Measurements from ENCODE around the gene ITGAD. TPM values are rescaled to one million over a fixed set of nuclear protein-coding genes. Genes with fewer than 3 reads are reported as not detected.

ITGAD gene
- total RNA-seq, 4 donors from 2014 or later = 0.19 TPM; not detected in 3

DNA sequence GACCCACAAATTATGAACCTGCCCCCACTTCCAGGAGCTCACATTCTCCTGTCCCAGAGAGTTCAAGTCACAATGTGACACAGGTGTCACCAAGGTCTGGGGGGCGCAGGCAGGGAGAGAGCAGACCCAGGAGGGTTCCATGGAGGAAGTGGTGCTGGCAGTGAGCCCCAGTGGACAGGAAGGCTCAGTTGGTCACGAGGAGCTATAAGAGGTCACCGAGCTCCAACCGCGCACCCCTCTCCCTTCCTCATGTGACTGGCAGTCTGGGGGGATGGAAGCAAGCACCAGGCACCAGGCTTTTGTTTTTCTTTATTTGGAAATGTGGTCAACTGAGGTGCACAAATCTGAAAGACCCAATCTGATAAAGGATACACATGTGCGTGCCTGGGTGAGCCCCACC, 2.5 kb downstream of the ITGAD start:
- 61% methylated on average over 5 to 6 of the region's 6 CpGs for WGBS, 2 donors
- Histone ChIP-seq H3K27me3 (peaks cover 0 to 27% (median 0%) of the 10 kb centered on the region in 4 donors), H3K4me1 (no peaks in the 10 kb centered on the region), H3K36me3 (no peaks in the 10 kb centered on the region), H3K4me3 (no peak overlapping the region), H3K9me3 (peaks cover 0 to 7% (median 0%) of the 10 kb centered on the region in 3 donors), H3K27ac (no peak overlapping the region)
- intact Hi-C loops (cut with DNase I) = no loop called here
- no peak for DNase-seq
- TF ChIP-seq, protein P1, sequence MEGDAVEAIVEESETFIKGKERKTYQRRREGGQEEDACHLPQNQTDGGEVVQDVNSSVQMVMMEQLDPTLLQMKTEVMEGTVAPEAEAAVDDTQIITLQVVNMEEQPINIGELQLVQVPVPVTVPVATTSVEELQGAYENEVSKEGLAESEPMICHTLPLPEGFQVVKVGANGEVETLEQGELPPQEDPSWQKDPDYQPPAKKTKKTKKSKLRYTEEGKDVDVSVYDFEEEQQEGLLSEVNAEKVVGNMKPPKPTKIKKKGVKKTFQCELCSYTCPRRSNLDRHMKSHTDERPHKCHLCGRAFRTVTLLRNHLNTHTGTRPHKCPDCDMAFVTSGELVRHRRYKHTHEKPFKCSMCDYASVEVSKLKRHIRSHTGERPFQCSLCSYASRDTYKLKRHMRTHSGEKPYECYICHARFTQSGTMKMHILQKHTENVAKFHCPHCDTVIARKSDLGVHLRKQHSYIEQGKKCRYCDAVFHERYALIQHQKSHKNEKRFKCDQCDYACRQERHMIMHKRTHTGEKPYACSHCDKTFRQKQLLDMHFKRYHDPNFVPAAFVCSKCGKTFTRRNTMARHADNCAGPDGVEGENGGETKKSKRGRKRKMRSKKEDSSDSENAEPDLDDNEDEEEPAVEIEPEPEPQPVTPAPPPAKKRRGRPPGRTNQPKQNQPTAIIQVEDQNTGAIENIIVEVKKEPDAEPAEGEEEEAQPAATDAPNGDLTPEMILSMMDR (IDR thresholded peaks at IDR 0.05) = no peak
- TF ChIP-seq POLR2A (IDR thresholded peaks at IDR 0.05) = no peak

DNA sequence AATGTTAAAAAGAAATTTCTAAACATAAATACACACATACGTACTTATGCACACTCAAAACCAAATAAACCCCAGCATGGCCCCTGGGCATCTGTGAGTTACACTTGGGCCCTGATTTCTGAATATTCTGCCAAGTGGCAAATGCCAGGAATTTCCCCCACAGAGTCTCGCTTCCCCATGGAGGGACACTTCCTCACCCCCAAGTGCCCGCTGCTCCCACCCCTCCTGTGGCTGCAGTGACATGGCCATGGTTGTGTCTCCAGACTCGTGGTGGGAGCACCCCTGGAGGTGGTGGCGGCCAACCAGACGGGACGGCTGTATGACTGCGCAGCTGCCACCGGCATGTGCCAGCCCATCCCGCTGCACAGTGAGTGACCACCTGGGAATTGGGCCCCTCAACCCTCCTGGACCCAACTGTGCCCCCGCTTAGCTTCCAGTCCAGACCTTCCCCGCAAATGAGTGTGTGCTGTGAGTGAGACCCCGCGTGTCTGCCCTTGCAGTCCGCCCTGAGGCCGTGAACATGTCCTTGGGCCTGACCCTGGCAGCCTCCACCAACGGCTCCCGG, 4.0 kb downstream of the ITGAD start:
- DNase-seq = no peak
- Histone ChIP-seq H3K36me3 (no peaks in the 10 kb centered on the region), H3K27me3 (peaks cover 0 to 27% (median 0%) of the 10 kb centered on the region in 4 donors), H3K9me3 (peaks cover 0 to 7% (median 0%) of the 10 kb centered on the region in 3 donors), H3K4me1 (no peaks in the 10 kb centered on the region), H3K27ac (no peak overlapping the region), H3K4me3 (no peak overlapping the region)
- WGBS, 2 donors = 78 to 89% methylated on average over 2 to 8 of the region's 18 CpGs
- TF ChIP-seq POLR2A (IDR thresholded peaks at IDR 0.05) = no peak
- TF ChIP-seq, protein P1 (IDR thresholded peaks at IDR 0.05) = no peak
- intact Hi-C loops (cut with DNase I) = no loop called here

DNA sequence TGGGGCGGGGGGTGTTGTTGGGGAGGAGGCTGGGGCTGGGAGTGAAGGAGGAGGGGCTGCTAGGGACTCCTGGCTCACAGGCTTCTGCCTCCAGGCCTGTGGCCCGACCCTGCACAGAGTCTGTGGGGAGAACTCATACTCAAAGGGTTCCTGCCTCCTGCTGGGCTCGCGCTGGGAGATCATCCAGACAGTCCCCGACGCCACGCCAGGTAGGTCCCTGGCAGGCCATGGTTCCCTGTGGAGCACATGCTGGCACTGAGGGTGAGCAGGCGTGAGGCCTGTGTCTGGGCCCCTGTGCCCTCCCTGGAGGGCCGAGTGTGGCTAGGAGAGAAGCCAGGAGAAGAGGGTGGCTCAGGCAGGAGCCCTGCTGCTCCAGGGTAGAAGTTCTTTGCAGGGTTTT, 4.6 kb downstream of the ITGAD start:
- H3K27me3 ChIP-seq = peaks cover 0 to 27% (median 0%) of the 10 kb centered on the region in 4 donors

DNA sequence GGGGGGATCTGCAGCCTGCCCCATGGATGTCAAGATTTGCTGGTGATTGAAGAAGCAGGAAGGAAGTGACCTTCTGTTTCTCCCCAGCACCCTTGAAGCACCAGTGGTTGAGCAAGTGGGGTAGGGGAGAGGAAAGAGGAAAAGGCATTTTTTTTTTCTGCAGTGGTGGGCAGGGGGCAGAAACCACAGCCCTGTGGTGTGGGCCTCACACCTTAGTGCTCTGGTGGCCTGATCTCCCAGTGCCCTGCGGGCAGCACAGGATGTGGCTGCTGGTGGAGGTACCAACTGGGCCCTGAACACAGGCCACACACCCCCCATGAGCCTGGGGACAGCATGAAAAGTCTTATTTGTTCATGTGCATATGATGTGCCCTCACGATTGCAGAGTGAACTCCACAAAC, 7.1 kb downstream of the ITGAD start:
- Histone ChIP-seq H3K4me3 (no peak overlapping the region), H3K4me1 (no peaks in the 10 kb centered on the region), H3K36me3 (no peaks in the 10 kb centered on the region), H3K27me3 (peaks cover 0 to 16% (median 0%) of the 10 kb centered on the region in 4 donors), H3K9me3 (peaks cover 0 to 7% (median 0%) of the 10 kb centered on the region in 3 donors), H3K27ac (no peak overlapping the region)
- intact Hi-C loops (cut with DNase I) = no loop called here
- DNase-seq = no peak
- TF ChIP-seq, protein P1 (IDR thresholded peaks at IDR 0.05) = no peak
- TF ChIP-seq POLR2A (IDR thresholded peaks at IDR 0.05) = no peak
- WGBS, 2 donors = 72 to 100% methylated on average over 1 to 2 of the region's 2 CpGs

More for the DNA sequence above, 4.6 kb downstream of the ITGAD start:
- Histone ChIP-seq H3K4me3 (no peak overlapping the region), H3K9me3 (peaks cover 0 to 7% (median 0%) of the 10 kb centered on the region in 3 donors), H3K36me3 (no peaks in the 10 kb centered on the region), H3K4me1 (no peaks in the 10 kb centered on the region), H3K27ac (no peak overlapping the region)
- no peak for DNase-seq
- intact Hi-C loops (cut with DNase I) = no loop called here
- WGBS, 2 donors = 46 to 80% methylated on average over 2 of the region's 9 CpGs
- no peak for TF ChIP-seq POLR2A (IDR thresholded peaks at IDR 0.05)

DNA sequence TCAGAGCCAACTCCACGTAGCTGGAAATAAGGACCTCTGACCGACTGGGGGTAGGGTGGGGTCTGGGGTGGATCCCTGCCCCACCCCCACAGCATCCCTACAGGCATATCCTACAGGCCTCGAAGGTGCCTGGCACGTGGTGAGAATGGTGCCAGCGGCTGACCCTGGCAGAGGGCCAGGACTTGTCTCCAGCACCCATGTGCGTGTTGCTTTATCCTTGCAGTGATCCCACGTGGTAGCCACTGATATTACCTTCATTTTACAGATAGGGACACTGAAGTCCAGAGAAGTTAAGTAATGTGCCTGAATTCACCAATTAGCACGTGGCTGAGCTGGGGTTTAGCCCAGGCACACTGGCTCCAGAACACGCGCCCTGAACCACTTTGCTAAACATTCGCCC, 8.3 kb downstream of the ITGAD start:
- intact Hi-C loops (cut with DNase I) = no loop called here
- H3K9me3 ChIP-seq = peaks cover 0 to 7% (median 0%) of the 10 kb centered on the region in 3 donors
- TF ChIP-seq, protein P1 (IDR thresholded peaks at IDR 0.05) = no peak
- TF ChIP-seq POLR2A (IDR thresholded peaks at IDR 0.05) = no peak
- no peak overlapping the region for H3K4me3 ChIP-seq
- DNase-seq = no peak
- H3K36me3 ChIP-seq = no peaks in the 10 kb centered on the region
- no peaks in the 10 kb centered on the region for H3K4me1 ChIP-seq
- H3K27me3 ChIP-seq = peaks cover 0 to 9% (median 0%) of the 10 kb centered on the region in 4 donors
- H3K27ac ChIP-seq = no peak overlapping the region
- WGBS, 2 donors = 70 to 81% methylated on average over 7 to 9 of the region's 11 CpGs

Data from esophagus squamous epithelium (tissue), 5 donors.